HG03097 (cell line): ENCODE results near the gene MEIS2.

Experiments
- ATAC-seq: cut with Tn5 transposase; IDR thresholded peaks from one replicate; pipeline ENCODE4 v1.9.1; 2021; ENCODE audit not compliant: unreplicated experiment, low FRiP score

Gene MEIS2

DNA sequence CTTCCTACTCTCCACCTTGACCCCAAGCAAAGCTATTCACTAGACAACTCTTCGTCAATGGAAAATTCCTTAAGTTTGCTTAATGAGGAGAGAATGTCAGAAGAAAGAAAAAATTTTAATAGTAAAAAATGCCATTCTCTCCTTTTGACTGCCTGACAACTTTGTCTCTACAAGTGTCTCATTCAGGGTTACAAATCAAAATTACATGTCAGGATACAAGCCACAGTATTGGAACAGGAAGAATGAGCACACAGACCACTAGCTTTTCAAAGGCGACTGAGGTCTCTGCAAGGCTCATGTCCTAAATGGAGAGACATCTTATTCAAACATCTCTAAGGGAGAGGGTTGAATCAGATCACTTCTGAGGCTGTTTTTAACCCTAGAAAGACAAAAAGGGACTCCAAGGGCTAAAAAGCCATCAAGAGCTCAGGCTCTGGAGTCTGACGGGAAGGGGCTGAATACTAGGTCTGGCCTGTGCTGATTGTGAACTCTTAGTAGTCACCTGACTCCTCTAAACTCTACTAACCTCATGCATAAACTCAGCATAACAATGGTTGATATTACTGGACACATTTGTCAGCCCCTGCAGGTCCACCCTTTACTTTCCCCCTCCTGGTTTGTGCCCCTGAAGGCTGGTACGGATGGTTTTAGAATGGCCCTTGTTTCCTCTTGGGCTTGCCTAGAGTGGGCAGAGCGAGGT, 12.8 kb upstream of the MEIS2 start:
- no peak for ATAC-seq

DNA sequence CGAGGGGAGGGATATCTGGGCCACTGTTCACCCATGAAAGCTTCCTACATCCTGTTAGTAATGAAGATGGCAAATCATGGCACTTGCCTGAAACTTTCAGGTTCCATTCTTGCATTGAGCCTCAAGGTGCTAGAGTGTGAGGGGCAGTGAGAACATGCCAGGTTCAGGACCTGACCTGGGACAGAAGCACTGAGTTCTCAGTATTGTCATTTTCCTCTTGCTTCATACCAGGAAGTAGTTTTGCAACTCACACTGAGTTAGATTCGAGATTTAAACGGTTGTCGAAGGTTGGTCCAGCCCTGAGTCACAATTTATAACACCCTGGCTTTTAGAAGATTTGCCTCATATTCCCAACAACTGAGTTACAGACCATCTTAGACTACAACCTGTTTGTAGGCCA, 11.8 kb upstream of the MEIS2 start:
- no peak for ATAC-seq

DNA sequence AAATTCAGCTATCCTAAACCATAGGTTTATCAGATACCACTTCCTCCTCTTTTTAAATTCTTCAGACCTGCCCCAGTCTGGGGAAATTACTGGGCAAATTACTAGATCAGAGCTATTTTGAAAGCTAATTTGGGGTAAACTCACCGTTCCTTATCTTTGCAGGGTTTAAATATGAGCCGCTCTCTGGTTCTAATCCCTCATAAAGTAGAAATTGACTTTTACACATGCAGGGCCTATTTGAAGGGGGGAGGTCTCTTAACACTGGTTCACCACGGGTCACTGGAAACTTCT, 11.0 kb upstream of the MEIS2 start:
- no peak for ATAC-seq

DNA sequence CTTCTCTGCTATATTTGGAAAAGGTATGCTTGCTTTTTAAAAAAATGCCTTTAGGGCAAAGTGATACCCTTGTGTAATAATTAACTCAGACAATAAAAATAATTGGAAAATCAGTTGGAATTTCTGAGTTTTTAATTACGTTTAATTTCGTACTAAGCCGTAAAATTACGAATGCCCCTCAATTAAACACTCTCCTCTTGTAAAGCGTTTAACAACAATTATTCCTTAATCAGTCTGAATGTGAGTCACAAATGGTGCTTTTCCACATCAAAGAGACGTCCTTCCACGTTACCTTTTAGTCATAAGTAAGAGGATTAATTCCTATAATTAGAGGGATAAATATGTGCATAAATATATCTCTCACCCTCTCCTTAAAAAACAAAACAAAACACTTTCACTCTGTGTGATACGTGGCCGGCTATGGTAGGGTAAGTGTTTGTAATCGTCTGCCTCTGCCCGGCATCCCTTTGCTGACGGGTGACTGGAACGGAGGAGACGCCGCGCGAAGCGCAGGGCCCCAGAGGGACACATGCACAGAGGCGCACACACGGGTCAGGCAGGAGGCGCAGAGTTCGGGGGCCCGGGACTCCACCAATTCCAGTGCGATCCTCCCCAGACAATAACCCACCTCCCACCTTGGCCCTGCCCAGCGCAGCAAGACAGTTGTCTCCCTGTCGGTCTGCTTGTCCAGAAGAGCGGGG, 9.7 kb upstream of the MEIS2 start:
- ATAC-seq: no peak

DNA sequence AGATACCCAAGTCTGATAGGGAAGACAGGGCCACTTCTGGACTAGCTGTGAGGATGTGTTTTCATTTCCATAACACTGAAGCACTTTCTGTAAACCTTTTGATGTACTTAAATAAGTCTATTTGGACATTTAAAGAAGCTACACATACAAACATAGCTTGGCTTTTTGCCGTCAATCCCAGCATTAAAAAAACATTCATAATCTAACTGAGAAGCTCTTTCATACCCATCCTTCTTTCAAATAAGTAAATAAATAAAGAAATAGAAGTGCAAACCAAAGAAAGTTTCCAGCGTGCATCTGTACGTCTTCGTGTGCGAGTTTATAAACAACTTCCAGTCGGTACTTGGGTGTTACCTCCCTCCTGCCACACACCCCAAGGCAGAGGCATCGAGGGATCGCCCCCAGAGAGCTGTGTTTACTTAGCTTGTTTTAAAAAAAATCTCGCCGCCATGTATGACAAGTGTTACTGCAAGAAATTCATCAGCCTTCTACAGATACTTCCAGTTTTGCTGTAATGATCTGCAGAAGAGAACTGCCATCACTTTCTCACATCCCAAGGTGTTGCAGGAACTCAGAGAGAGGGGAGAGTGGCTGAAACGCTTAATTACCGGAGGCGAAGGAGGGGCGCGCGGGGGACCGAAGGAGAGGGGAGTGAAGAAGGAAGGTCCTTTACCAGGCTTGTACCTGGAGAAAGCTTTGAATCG, 9.0 kb upstream of the MEIS2 start:
- no peak for ATAC-seq

DNA sequence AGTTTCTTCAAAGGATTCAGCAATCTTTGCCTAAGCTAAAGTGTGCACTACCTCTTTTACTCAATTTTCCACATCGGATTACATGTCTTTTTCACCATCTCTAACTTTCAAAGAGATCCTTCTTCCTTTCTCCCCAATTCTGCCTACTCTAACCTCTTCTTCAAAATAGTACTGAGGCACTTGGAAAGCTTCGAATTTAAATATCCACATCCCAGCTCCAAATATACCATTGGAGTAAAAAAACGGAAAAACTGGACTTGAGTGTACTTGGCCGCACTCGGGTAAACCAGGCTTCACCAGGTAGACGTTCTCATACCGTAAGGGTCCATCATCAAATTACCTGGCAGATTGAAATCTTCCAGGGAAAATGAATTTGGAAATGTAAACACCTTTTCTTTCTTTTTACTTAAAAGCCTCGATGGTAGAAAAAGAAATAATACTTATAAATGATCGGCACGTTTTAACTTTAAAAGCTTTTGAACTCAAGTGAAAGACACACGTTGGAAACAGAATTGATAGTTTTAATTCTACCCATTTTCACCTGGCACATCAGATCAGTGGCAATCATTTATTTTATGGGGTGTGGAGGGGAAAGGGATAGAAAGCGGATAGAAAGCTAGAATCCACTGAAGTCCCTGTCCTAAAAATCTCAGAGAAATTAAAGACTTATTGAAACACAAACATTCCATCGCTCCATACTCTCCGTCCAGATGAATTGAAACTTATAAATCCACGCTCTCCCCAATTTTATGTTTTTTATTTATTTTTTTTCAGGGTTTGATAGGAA, 8.2 kb upstream of the MEIS2 start:
- no peak for ATAC-seq

DNA sequence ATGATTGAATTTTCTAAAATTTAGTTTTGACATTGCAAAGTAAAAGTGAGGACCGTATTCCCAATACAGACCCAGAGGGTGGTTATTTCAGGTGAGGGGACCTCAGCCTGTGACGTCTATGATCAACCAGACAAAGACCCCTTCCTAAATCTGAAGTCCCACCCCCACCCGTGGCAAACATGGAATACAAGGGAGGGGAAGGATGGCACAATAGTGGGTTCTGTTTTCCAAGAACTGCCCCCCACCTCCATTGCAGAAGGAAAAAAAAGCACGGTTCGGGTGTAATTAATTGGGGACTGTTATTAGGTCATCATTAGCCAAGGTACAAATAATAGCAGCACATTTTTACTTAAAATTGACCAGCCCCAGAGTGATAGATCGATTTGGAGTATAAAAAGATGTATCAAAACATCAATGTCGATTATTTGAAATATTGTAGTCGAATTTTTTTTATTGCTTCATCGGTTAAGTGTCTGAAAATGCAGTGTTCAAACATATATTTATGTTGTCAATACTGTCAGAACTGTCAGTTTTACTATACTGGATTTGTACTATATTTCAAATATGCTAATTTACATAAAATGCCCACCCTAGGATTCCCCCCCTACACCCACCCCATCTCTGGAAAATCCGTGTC, 7.5 kb upstream of the MEIS2 start:
- ATAC-seq: no peak

DNA sequence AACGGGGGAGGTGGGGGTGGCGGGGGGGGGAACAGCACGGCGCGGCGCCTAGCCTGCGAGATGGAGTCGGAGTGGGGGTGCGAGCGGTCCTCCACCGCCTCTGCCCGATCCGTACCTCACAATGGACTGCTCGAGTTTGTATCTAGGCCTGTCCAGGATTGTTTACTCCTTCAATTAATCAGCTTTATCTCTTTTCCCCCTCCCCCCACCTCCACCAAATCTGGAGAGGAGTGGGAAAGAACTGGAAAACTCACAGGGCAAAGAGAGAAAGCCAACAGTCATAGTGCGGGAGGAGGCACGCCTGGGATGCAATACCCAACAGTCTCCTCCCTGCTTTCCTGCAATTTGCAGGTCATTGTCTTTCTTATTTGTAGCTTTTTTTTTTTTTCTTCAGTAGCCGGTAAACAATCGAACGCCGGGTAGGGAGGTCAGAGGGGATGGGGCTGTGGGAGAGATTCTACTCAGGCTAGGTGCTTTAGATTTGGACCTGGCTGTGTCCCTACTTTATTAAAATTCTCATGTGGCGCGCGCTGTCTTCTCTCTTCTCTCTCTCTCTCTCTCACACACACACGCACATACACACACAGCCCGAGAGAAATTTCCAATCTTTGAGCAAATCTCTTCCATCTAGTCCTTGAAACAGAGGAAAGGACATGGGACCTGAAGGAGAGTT, 6.9 kb upstream of the MEIS2 start:
- no peak for ATAC-seq

DNA sequence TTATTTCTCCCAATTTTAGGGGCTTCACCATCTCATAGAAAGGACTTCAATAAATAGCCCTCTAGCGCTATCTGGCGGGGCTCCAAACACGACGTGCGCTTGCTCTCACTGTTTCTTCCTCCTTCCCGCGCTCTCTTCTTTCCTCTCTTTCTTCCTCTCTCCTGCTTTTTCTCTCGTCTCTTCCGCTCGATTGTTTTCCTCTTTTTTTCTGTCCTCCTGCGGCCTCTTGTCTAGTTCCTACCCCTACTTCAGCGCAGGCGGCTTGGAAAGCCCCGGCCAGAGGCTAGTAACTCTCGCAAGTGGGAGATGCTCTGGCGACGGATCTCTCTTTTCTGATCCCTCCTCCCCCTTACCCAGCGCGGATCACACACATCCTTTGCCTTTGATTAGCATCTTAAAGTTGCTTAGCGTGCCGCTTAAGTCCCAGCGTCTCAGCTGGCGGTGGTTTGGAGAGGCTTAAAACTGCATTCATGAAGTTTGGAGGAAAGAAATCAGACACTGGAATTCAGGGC, 6.2 kb upstream of the MEIS2 start:
- ATAC-seq: no peak

DNA sequence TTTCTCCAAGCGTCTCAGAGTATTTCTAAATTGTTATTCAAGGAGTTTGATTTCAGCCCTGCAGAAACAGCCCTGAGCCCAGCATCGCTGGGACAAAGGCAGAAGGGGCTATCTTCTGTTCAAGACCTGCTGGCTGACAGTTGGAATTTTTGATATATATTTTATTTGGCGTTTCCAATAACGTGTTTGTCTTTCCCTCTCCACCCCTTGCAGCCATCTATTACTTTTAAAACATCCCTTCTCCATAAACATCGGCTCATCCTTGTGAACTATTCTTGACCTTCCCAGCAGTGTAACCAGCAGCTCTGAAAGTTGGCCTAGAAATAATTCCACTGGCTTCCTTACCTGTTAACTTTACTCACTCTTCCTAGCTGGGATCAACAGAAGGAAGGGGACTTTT, 5.5 kb upstream of the MEIS2 start:
- no peak for ATAC-seq

DNA sequence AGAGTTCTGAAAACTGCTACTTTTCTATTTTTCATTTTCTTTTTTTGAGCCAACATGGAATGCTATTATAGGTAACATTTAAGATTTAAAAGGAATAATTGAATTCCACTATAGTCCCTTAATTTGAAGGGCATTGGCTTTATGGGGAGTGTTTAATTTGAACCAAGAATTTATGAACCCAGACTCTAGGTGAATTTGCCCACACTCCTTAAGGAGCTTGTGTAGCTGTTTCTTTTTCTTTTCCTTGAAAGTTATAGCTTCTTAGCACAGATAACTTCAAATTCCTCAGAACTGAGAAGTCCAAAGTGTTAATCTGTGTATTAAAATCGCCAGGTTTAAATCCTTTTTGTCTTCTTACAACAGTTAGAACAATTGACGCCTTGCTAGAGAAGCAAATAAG, 4.7 kb upstream of the MEIS2 start:
- ATAC-seq: no peak

DNA sequence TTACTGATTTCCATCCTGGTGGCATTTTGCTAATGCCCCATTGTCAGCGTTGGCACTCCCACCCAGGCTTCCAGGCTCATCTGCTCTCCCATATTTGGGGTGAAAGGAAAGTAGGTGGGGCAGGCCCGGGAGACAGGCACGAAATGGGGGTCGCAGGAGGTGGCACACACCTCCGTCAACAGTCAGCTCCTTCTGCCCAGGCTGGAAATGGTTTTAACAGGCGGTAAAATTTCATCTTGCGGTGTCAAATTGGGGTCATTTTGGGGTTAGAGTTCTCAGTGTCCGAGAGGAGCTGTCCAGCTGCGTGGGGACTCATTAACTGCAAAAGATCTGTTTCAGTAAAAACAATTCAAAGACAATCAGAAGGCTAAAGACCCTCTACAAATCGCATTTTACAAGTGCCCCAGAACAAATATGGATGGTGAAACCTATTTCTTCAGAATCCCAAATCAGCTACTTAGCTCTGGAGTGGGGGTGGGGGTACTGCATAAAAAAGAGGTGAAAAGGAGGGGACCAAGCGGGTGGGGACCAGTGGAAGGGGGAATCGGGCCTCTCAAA, 4.2 kb upstream of the MEIS2 start:
- no peak for ATAC-seq

DNA sequence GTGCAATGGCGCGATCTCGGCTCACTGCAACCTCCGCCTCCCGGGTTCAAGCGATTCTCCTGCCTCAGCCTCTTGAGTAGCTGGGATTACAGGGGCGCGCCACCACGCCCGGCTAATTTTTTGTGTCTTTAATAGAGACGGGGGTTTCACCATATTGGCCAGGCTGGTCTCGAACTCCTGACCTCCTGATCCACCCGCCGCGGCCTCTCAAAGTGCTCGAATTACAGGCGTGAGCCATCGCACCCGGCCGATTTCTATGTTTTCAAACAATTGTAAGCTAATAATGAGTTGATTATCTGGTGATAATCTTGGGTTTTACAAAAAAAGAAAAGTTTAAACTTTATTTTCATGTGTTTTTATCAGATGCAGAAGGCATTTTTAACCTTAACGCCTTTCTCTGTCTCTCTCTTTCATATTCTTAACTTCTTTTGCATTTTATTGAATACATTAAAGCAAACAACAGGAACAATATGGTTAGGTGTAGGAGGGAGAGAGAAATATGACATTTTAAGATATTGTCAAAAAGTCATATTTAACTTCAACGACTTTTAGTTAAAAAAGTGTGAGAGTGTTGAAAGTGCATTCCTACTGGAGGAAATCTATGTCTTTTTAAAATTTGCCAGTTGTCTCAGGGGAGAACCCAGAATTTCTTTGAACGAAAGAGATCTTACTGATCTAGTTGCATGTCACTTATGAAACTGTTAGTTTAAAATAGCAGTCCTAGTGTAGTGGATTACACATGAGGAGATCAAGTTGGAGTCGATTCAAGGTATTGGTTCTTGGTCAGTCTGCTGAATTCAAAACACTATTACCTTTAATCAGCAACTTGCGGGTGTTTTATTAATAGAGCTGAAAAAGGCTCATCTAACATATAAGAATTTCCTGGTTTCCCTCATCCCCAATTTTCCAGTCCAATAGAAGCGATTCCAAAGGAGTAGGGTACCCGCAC, 3.4 kb upstream of the MEIS2 start:
- ATAC-seq: no peak

DNA sequence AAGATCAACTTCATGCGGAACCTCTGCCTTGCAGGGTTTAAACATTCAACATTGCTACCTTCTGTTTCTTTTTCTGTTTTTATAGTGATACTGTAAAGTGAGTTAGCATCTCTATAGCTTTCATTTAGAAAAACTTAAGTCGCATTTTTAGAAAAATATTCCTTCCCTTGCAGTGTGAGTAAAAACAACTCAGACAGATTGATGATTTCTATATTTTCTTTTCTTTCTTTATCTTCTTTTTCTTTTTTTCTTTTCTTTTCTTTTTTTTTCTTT, 2.8 kb upstream of the MEIS2 start:
- no peak for ATAC-seq

DNA sequence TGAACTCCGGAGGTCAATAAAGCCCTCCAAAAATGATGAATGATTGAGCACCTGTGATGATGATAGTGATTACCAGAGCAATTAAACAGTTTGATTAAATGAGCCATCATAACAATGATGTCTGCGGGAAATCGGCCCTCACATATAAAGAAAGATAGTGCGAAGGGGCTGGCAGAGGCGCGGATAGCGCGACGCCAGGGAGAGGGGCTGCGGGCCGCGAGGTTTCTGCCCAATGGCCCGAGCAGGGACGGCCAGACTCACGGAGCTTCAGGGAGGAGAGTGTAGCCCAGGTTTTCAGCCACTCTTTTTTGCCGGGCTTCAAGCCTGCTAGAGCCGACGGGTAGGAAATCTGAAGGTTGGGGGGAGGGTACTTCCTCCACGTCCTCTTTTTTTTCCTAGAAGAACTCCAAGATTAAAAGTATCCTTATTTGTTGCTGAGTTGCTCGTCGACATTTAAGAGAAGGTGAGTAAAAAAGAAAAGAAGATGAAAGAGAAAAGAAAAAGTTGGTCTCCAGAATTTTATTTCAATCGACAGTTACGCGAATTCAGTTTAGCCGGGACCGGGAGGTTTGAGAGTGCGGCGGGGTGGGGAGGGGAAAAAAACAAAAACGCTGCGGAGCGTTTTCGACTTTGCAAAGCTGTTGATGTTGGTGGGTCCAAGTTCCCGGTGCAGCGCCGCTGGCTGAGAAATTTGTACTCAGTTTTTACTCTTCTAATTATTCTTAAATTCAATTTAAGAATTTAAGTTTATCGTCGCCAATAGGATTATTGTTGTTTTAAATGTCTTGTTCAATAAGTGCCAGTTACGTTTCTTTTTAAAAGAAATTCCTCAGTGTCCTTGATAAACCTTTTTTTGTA, 2.2 kb upstream of the MEIS2 start:
- ATAC-seq: no peak

DNA sequence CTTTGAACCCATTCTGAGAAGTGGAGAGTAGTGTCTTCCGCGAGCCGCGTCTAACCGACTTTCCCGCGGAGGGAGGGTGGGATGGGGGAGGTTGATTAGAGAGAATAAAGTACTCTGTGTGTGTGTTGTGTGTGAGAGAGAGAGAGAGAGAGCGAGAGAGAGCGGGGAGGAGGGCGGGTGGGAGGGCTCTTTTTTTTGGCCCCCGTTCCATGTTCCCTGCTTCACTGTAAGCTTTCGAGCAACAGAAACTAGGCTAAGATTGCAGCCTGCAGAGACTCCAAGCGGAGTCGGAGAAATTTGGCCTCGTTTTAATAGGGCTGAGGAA, 1.6 kb upstream of the MEIS2 start:
- ATAC-seq: no peak

DNA sequence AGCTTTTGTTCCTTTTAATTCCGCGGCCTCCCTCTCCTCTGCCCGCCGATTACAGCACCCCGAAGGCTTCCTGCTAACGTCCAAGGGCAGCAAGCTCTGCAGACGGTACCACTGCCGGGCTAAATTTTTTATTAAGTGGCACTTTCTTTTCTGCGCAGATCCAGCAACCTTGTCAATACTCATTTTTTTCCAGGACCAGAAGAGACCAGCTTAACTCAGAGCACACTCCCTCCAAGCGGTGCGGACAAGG, 542 bp upstream of the MEIS2 start:
- no peak for ATAC-seq

DNA sequence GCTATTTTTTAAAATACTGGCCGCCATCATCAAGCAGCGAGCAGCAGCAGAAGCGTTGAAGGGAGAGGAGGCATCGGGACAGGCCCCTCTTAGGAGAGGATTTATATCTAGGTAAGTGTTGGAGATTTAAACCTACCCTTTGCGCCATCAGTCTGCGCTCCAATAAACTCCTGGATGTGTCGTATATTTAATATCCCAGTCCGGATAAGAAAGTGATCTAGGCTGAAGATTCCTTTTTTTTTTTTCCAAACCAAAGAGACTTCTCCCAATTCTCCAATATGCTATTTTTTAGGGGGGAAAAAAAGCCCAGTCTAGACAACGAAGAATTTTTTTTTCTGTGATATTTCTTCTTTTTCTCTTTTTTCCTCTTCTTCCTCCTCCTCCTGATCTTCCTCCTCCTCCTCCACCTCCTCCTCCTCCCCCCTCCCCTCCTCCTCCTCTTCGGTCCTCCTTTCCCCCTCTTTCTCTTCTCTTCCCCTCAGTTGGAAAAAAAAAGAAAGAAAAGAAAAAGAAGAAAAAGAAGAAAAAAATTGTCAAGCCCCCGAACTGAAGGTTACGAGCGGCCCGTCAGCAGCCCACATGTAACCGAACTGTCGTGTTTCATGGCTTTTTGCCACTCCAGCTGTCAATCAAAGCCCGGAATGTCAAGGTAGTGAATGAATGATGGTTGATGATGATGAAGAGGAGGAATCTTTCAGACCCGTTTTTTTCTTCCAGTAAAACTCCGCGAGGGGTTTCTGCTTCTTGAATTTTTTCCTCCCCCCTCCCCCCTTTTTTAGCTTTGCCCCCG, 835 bp downstream of the MEIS2 start:
- no peak for ATAC-seq
